ENCODE results near the gene ABCA10. TPM values are rescaled to one million over a fixed set of nuclear protein-coding genes. Genes with fewer than 3 reads are reported as not detected.
A peak's percentile ranks its signal among the peaks of the same experiment; 100 is the strongest.
"Not testable (repeated sequence)": the region's sequence is repeated elsewhere in the genome, so short reads cannot be mapped to it uniquely, and the experiment has no call there.

Gene ABCA10
- 0.27 TPM for total RNA-seq

DNA sequence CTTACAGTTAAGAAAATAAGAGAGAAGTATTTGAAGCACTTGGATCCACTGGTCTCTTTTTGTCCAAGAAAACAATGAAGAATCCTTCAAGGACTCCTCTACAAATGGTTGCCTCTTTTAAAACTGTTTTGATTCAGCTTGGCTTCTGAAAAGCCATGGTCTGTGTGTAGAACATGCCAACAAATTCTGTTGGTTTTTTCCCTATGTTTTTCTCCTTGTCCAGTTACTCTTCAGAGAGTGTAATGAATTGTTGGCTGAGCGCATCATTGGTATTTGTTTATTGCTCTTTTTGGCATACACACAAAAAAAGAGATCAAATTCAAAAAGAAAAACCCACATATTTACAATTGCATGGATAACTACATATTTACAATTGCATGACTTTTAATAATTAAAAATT lies at the start of gene ABCA10:
Gene ABCA10 (minus strand): TSS at position 249 of the 400 bp plus-strand sequence. CDS start 3,466 bp downstream, outside the sequence.
- no peak for DNase-seq (ENCODE audit: low read depth in 2 of 3, low spot score in 2 of 3)

DNA sequence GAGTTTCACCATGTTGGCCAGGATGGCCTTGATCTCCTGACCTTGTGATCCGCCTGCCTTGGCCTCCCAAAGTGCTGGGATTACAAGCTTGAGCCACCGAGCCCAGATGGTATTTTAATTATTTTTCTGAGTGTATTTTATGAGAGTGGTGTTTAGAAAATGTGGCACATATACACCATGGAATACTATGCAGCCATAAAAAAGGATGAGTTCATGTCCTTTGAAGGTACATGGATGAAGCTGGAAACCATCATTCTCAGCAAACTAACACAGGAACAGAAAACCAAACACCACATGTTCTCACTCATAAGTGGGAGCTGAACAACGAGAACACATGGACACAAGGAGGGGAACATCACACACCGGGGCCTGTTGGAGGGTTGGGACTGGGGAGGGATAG lies 47.7 kb upstream of the ABCA10 start:
- DNase-seq (ENCODE audit: low read depth in 2 of 3, low spot score in 2 of 3): not testable (repeated sequence)

DNA sequence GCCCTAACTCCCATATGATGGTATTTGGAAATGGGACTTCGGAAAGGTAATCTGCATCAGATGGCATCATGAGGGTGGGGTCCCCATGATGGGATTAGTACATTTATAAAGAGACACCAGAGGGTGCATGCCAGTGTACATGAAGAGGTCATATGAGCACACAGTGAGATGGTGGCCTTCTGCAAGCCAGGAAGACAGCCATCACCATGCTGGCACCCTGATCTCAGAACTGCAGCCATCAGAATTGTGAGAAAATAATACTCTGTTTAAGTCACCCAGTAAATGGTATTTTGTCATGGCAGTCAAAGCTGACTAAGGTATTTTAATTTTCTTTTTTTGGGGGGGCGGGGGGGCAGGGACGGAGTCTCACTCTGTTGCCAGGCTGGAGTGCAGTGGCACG lies 47.1 kb upstream of the ABCA10 start:
- no peak for DNase-seq (ENCODE audit: low read depth in 2 of 3, low spot score in 2 of 3)

DNA sequence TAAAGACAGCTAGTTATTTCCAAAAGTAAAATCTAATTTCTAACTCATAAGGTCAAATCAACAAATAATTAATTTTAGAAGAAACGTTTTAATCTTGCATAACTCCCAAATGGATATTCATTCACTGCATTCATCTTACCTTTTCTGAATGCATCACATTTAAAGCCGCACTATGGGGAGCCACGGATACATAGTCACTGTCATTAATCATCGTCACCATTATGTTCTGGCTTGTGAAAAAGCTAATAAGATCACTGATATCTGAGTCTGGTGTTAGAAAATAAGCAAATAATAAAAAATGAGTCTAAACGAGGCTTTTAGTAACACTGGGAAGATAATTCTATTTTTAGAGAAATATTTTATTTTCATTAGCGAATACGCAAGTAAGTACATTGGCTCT lies 42.4 kb upstream of the ABCA10 start:
- DNase-seq (ENCODE audit: low read depth in 2 of 3, low spot score in 2 of 3): no peak

GRCh38 chr17:69269131-69269998 lies 40.7 kb upstream of the ABCA10 start:
- DNase-seq (ENCODE audit: low read depth in 2 of 3, low spot score in 2 of 3): no peak

DNA sequence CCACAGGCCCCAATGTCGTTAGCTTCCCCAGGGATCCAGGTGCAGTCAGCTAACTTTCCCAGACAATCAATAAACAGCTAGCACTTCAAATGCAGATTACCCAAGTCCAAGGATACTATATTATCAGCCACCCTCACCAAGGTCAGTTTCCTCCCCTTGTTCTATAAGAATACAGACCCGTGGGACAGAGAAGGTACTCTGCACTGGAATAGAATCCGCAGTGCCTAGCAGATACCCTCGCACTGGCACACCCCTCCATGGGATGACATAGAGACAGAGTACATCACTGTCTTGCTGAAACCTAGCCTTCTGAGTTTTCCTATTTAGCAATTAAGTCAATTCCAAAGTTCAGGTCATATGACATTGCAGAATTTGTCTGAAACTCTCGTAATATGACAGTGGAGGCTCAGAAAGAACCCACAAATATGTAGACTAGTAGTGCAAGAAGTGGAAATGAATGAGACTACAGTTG lies 40.0 kb upstream of the ABCA10 start:
- no peak for DNase-seq (ENCODE audit: low read depth in 2 of 3, low spot score in 2 of 3)

DNA sequence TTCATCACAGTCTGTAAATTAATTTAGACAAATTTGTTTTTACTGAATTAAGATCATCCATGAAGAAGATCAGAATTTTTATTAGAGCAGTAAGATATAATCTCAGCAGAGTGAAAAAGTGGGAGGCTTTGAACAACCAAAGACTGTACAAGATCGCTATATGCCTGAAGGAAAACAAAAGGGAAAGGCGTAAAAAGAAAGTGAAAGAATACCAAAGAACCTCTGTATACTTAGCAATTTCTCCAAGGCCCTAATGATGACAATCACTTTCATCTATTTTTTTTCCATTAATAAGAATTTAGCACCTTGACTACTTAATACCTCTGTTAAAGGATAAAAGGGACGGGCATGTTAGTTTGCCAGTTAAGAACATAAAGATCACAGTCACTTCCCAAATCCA lies 38.6 kb upstream of the ABCA10 start:
- no peak for DNase-seq (ENCODE audit: low read depth in 2 of 3, low spot score in 2 of 3)

DNA sequence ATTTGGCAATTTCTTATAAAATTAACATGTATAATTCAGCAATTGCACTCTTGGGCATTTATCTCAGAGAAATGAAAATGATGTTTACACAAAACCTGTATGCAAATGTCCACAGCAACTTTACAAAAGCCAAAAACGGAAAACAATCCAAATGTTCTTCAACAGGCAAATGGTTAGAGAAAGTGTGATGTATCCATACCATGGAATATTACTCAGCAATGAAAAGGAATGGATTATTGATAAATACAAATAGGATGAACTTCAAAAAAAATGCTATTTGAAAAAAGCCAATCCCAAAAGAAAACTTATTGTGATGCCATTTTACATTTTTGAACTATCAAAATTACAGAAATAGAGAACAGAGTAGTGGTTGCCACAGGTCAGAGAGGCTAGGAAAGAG lies 37.2 kb upstream of the ABCA10 start:
- no peak for DNase-seq (ENCODE audit: low read depth in 2 of 3, low spot score in 2 of 3)

- no peak for DNase-seq (ENCODE audit: low read depth in 2 of 3, low spot score in 2 of 3)
Observed at GRCh38 chr17:69254187-69254586, 25.6 kb upstream of the ABCA10 start.

DNA sequence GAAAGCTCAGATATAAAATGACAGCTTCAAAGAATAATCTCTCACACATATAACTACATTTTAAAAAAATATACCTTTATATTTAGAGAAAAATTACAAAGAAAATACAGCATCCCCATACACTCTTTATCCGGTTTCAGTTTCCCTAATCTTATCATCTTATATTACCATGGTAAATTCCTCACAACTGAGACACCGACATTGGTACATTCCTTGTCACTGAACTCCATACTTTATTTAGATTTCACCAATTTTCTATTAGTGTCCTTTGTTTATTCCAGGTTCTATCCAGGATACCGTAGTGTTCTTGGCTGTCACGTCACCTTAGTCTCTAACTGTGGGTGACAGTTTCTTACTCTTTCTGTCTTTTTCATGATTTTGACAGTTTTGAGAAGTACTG lies 22.0 kb upstream of the ABCA10 start:
- no peak for DNase-seq (ENCODE audit: low read depth in 2 of 3, low spot score in 2 of 3)

DNA sequence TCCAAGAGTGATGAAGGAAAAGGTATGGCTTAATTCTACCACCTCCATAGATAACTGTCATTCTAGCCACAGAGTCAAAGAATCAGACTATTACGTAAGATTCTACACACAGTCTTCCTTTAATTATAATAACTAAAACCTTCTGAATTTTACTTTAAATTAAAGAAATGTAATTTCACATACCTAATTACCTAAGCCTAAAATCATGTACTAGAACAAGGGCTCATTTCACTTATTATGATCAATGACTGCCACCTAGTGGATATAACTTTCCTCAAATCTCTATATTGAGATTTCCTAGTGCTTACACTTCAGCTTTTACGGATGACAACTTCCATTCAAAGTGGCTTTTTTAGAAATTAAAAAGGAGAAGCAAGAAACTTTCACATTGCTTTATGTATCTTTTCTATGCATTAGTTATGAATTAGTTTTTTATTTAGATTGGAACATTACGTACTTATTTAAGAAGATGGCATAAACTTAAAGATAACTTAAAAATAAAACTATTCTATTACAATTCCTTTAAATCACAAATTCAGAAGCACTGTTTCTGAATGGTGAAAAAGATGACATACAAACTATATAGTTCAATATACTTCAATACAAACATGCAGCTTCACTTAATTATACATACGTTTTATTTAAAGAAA lies 18.2 kb upstream of the ABCA10 start:
- DNase-seq (ENCODE audit: low read depth in 2 of 3, low spot score in 2 of 3): peak; percentile 3 to 75 (median 38)

DNA sequence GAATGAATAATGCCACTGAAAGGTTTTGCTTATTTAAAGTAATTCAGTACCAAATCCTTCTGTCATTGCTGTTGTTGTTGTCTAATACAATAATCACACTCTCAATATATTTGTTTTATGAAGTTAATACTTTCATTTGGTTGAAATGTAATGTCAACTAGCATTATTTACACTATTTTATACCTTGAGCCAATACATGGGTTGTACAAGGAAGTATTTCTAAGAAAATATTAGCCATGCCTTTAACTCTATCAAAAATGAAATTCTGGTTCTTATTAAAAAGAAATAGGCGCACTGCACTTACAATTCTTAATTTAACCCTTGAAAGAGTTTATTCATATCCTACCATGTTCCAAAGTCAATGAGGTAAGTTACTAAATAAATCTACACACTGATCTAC lies 17.6 kb upstream of the ABCA10 start:
- no peak for DNase-seq (ENCODE audit: low read depth in 2 of 3, low spot score in 2 of 3)

DNA sequence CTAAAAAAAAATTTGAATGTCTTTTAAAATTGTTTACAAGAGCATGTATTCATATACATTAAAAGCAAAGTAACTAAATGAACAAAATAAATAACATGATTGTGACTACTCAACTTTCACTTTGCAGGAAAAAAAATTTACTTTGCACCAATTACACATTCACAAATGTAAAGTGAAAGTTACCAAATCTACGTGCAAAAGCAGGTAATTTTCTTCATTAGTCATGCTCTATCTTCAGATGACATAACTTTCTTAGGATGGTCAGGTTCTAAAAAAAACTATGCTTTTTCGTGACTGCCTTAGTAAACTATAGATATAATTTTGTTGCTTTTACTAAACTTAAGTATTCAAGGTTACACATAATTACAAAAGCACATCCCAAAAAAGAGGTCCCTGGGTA lies 17.0 kb upstream of the ABCA10 start:
- DNase-seq (ENCODE audit: low read depth in 2 of 3, low spot score in 2 of 3): no peak

GRCh38 chr17:69239611-69240600 lies 11.3 kb upstream of the ABCA10 start:
- no peak for DNase-seq (ENCODE audit: low read depth in 2 of 3, low spot score in 2 of 3)

DNA sequence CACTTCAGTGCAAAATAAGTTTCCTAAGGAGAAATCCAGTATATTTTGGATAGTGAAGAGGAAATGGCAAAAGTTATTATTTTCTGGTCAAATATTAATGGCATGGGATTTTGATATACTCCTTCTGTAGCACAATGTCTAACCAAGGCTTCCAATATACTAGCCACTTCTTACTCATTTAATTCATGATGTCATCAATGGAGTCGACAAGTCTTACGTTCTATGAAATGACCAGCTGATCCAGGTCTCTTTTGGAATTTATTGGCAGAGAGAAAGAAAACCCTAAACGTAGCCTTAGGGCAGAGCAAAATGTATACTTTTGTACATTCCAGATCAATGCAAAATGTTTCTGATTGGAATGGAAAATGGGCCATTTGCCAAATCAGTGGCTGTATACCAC lies 8.3 kb upstream of the ABCA10 start:
- DNase-seq (ENCODE audit: low read depth in 2 of 3, low spot score in 2 of 3): no peak

DNA sequence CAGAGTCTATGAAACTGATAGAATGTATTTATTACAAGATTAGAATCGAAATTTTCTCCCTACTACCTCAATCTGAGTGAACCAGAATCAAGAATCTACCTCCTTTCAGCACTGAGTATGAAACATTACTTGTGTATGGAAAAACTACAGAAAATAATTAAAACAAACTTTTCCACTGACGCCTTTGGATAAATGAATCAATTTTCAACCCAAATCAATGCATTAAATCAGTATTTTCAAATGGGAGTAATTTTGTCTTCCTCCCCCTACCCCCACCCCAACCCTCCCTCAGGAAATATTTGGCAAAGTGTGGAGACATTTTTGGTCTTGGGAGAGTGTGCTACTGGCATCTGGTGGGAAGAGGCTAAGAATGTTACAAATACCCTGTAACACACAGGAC lies 7.8 kb upstream of the ABCA10 start:
- DNase-seq (ENCODE audit: low read depth in 2 of 3, low spot score in 2 of 3): no peak

DNA sequence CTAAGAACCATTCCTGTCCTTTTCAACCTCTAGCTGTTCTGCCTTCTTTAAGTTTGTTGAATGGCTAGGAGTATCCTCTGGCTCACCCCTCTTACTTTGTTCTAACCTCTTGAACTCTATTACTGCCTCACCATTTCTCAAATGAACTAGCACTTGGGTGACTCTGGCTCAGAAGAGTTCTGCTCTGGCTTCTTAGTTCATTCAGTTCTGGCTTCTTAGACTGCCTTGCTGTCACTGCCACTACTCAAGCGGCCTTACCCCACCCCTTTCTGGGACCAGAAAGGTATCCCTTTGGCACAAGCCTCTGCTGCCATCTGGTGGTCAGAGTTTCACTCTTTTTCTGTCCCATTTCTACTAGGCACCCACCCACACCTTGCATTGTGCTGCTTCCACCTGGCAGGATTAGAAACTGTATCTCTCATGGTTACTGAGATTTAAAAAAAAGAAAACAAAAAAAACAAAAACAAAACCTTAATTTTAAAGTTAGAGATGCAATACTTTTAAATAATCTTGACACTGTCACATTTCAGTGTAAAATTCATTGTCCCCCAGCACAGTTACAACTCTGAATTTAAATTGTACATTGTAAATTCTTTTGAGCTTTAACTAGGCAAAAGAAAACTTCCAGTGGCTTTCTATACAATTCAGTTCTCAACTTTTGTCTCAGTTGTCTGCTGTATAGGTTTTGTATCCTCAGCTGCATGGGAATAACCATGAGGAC lies 6.9 kb upstream of the ABCA10 start:
- peak; percentile 4 to 96 (median 85) for DNase-seq (ENCODE audit: low read depth in 2 of 3, low spot score in 2 of 3)

DNA sequence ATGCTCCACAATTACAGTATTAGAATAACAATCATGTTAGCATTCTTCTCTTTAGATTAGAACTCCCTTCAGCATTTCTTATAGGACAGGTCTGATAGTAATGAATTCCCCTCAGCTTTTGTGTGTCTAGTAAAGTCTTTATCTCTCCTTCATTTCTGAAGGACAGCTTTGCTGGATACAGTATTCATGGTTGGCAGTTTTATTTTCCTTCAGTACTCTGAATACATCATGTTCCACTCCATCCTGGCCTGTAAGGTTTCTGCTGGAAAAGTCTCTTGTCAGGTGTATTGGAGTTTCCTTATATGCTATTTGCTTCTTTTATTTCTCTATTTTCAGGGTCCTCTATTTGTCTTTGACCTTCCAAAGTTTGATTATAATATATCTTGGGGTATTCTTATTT lies 4.0 kb upstream of the ABCA10 start:
- DNase-seq (ENCODE audit: low read depth in 2 of 3, low spot score in 2 of 3): peak in 1 of 3 donors; percentile 32

- DNase-seq (ENCODE audit: low read depth in 2 of 3, low spot score in 2 of 3): no peak
Observed at GRCh38 chr17:69231521-69231920, 2.9 kb upstream of the ABCA10 start.

- no peak for DNase-seq (ENCODE audit: low read depth in 2 of 3, low spot score in 2 of 3)
Observed at GRCh38 chr17:69230939-69231338, 2.3 kb upstream of the ABCA10 start.
